Astrocyte of the spinal cord (primary cell): ENCODE measurements around the gene CDK1.

ENCODE experiments used
- DNase-seq: peaks from one replicate; pipeline ENCODE4 v3.0.0; 2011; ENCODE audit warnings: low read depth, low spot score
- H3K4me3 ChIP-seq: 2 replicates; pipeline ENCODE4 v1.5.1; 2011; ENCODE audit warnings: low read depth, mild to moderate bottlenecking, low read length, moderate library complexity
- CTCF ChIP-seq: IDR thresholded peaks from 2 replicates; pipeline ENCODE4 v1.5.1; 2012; ENCODE audit warnings: low read depth, mild to moderate bottlenecking, low read length, inconsistent platforms
- in situ Hi-C: cut with HindIII; loops from 2 replicates; pipeline ENCODE4 v1.10.0; 2017; ENCODE audit warnings: low sequenced_read_pairs

Gene CDK1

DNA sequence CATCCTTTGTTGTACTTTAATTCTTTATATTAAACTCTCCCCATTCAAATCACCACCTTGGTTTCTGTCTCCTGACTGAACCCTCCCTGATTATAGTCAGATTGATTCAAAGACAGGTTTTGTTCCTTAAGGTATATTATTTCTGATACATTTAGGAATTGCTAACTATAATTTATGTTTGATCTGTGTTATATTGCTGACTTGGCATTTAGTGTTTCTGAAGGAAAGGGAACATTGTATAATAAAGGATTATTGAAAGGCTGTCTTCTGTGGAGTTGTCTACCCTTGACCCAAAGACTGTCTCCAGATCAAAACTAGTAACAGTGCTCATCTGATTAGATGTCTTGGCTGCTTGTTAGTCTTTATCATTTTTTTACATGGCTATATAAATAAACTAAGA lies 10.3 kb downstream of the CDK1 start:
- no peak overlapping the region for H3K4me3 ChIP-seq
- in situ Hi-C loops: no loop called here
- TF ChIP-seq CTCF: no peak
- DNase-seq: no peak

- no peak overlapping the region for H3K4me3 ChIP-seq
- TF ChIP-seq CTCF: no peak
- in situ Hi-C loops: no loop called here
- no peak for DNase-seq
These were observed 11.1 kb downstream of the CDK1 start for GRCh38 chr10:60789340-60789739.

GRCh38 chr10:60794953-60795352 lies 16.7 kb downstream of the CDK1 start:
- in situ Hi-C loops: no loop called here
- no peak for TF ChIP-seq CTCF
- no peak overlapping the region for H3K4me3 ChIP-seq
- DNase-seq: no peak

DNA sequence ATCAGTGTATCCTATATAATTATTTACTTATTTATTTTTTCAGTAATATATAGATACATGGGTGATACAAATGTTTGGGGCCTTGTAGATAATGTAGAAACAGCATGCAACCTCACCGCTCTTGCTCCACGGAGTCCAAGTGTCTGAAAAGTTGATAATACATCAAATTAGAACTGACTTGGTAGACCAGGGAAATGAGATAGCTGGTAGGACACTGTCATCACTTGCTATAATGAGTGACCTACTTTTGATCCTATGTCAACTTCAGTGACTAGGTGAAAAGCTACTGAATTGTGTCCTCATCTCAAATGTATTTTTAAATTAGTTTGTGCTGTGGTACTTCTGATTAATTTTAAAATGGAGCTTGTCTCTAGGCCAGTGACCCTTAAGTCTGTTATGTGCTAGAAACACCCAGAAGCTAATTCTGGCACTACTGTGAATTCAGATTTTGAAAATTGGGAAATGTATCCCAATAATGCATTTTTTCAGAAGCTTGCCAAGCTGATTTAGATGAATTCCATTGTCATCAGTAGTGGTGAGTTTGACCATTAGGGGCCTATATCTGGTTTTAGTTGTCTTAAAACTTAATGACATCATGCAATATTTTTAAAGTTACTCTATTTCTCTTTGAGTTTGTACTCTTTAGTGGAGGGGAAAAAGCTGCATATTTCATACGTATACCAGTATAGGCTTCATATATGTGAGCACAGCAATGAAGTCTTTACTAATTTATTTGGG lies 17.4 kb downstream of the CDK1 start:
- DNase-seq: no peak
- TF ChIP-seq CTCF: no peak
- in situ Hi-C loops: no loop called here
- H3K4me3 ChIP-seq: no peak overlapping the region

DNA sequence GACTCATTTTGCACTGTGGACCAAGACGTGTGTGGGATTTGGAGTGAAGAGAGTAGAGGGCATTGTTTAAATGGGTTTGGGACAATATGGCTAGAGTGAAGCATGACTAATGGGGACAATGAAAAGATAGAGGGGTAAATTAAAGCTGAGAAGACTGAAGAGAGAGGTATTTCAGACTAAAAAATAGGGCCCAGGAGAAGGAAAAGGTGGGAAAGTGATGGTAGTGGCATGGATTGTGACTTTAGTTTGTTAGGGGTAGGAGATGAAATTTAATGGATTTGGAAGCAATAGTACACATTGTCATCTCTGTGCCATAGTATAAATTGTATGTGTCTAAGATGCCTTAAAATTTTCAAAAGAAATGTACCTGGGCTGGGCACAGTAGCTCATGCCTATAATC lies 18.2 kb downstream of the CDK1 start:
- no peak overlapping the region for H3K4me3 ChIP-seq
- DNase-seq: no peak
- TF ChIP-seq CTCF: no peak
- in situ Hi-C loops: no loop called here

DNA sequence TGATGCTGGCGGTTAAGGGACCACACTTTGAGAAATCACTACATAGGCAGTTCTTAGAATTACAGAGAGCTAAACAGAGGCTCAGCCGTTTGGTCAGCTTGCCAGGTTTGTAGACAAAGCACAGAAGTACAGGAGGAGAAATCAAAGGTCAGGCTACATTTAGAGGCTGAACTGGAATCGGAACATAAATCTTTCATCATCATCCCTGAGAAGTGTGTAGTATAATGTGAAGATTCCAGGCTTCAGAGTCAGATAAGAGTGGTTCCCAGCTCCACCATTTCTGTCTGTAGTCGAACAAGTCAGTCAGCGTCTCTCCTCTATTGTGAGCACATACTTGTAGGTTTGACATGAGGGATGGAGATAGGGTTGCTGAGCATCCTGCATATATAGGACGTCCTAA lies 18.9 kb downstream of the CDK1 start:
- DNase-seq: no peak
- in situ Hi-C loops: no loop called here
- TF ChIP-seq CTCF: no peak
- H3K4me3 ChIP-seq: no peak overlapping the region
